ENCODE measurements around the gene TRIM59. TPM values are rescaled to one million over a fixed set of nuclear protein-coding genes. Genes with fewer than 3 reads are reported as not detected.

Gene TRIM59
- total and polyA plus RNA-seq, 10 donors, result 3.3 to 21.4 (median 11.9) TPM

DNA sequence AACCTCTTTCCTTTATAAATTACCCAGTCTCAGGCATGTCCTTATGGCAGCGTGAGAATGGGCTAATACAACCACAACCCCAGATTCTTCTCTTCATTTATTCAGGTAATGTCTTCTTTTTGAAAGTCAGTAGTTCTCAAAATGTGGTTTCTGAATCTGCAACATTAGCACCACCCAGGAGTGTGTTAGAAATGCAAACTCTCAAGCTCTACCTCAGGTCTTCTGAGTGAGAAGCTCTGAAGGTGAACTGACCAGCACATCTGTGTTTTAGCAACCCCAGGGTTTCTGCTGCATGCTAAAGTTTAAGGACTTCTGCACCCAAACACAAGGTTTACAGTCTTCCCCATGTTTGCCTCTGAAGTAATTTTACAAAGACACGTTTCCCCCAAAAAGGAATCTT is 22.3 kb upstream of the TRIM59 start:
- H3K9me3 ChIP-seq, result peaks cover 0 to 27% (median 25%) of the 10 kb centered on the region in 8 donors
- DNase-seq, result no peak
- no peak overlapping the region for H3K27ac ChIP-seq
- H3K36me3 ChIP-seq, result no peaks in the 10 kb centered on the region
- intact Hi-C loops (cut with DNase I; ENCODE audit: low total_unique reads), result no loop called here
- H3K4me1 ChIP-seq, result no peaks in the 10 kb centered on the region
- no peaks in the 10 kb centered on the region for H3K27me3 ChIP-seq (replicated peaks in 1 of 7)
- no peak for TF ChIP-seq POLR2AphosphoS5 (IDR thresholded peaks at IDR 0.05)
- TF ChIP-seq, protein P1, sequence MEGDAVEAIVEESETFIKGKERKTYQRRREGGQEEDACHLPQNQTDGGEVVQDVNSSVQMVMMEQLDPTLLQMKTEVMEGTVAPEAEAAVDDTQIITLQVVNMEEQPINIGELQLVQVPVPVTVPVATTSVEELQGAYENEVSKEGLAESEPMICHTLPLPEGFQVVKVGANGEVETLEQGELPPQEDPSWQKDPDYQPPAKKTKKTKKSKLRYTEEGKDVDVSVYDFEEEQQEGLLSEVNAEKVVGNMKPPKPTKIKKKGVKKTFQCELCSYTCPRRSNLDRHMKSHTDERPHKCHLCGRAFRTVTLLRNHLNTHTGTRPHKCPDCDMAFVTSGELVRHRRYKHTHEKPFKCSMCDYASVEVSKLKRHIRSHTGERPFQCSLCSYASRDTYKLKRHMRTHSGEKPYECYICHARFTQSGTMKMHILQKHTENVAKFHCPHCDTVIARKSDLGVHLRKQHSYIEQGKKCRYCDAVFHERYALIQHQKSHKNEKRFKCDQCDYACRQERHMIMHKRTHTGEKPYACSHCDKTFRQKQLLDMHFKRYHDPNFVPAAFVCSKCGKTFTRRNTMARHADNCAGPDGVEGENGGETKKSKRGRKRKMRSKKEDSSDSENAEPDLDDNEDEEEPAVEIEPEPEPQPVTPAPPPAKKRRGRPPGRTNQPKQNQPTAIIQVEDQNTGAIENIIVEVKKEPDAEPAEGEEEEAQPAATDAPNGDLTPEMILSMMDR (IDR thresholded peaks at IDR 0.05 in 8 of 11, conservative IDR thresholded peaks at IDR 0.05 in 3 of 11), result no peak
- TF ChIP-seq POLR2A (IDR thresholded peaks at IDR 0.05), result no peak
- no peak overlapping the region for H3K4me3 ChIP-seq
- 76 to 89% (median 81%) methylated on average over 2 of the region's 2 CpGs for WGBS, 5 donors

DNA sequence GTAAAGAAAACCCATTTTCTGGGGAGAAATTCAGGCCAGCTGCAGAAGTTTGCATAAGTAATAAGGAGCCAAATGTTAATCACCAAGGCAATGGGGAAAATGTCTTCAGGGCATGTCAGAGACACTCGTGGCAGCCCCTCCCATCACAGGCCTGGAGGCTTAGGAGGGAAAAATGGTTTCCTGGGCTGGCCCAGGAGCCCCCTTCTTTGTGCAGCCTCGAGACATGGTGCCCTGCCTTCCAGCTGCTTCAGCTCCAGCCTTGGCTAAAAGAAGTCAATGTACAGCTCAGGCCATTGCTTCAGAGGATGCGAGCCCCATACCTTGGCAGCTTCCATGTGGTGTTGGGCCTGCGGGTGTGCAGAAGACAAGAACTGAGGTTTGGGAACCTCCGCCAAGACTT is 20.6 kb upstream of the TRIM59 start:
- DNase-seq, result no peak
- no peaks in the 10 kb centered on the region for H3K36me3 ChIP-seq
- TF ChIP-seq, protein P1 (IDR thresholded peaks at IDR 0.05 in 8 of 11, conservative IDR thresholded peaks at IDR 0.05 in 3 of 11), result no peak
- no peak for TF ChIP-seq POLR2AphosphoS5 (IDR thresholded peaks at IDR 0.05)
- no peak for TF ChIP-seq POLR2A (IDR thresholded peaks at IDR 0.05)
- no peaks in the 10 kb centered on the region for H3K27me3 ChIP-seq (replicated peaks in 1 of 7)
- no peak overlapping the region for H3K4me3 ChIP-seq
- peaks cover 0 to 27% (median 25%) of the 10 kb centered on the region in 8 donors for H3K9me3 ChIP-seq
- 81 to 95% (median 87%) methylated on average over 5 of the region's 5 CpGs for WGBS, 5 donors
- H3K27ac ChIP-seq, result no peak overlapping the region
- intact Hi-C loops (cut with DNase I; ENCODE audit: low total_unique reads), result no loop called here
- no peaks in the 10 kb centered on the region for H3K4me1 ChIP-seq

DNA sequence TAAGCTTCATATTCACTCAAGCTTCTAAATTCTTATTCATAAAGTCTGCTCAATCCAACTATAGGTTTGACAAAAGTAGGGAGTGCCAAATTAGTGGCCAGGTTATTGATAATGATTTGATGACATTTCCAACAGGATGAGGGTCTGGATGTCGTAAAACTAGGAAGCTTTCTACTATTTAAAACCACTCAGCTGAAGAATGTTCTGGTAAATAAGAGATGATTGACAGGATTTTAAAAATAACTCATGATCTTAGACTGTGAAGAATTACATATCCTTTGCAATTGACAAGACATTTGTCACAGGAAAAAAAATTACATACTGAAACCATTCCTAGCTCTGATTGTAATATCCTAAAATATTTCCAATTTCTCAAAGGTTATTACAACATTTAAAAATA is 15.4 kb upstream of the TRIM59 start:
- Histone ChIP-seq H3K36me3 (no peaks in the 10 kb centered on the region), H3K27me3 (replicated peaks in 1 of 7) (no peaks in the 10 kb centered on the region), H3K27ac (no peak overlapping the region), H3K9me3 (peaks cover 0 to 8% (median 6%) of the 10 kb centered on the region in 8 donors), H3K4me1 (no peaks in the 10 kb centered on the region), H3K4me3 (no peak overlapping the region)
- TF ChIP-seq, protein P1 (IDR thresholded peaks at IDR 0.05 in 8 of 11, conservative IDR thresholded peaks at IDR 0.05 in 3 of 11), result no peak
- TF ChIP-seq POLR2AphosphoS5 (IDR thresholded peaks at IDR 0.05) (no peak), POLR2A (IDR thresholded peaks at IDR 0.05) (no peak)
- 46 to 82% (median 79%) methylated on average over 1 of the region's 1 CpG for WGBS, 5 donors
- no peak for DNase-seq
- intact Hi-C loops (cut with DNase I; ENCODE audit: low total_unique reads), result no loop called here

DNA sequence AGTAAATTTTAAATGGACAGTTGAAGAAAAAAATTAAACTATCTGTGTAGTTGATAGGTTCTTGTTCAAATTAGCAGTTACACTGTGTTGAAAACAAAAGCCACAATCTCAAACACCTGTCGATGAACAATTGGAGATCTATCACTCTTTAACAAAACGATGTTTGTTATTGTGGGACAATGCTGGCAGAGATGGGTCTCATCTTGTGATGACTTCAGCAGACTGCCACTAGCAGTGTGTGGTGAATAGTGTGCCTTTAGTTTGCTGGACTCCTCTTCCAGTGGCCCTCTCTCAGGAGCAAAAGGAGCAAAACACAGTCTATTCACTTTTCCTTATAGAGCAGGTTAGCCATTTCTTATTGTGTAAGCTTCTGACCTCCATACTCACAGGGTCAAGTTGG is 14.7 kb upstream of the TRIM59 start:
- TF ChIP-seq, protein P1 (IDR thresholded peaks at IDR 0.05 in 8 of 11, conservative IDR thresholded peaks at IDR 0.05 in 3 of 11), result no peak
- no peak for TF ChIP-seq POLR2AphosphoS5 (IDR thresholded peaks at IDR 0.05)
- TF ChIP-seq POLR2A (IDR thresholded peaks at IDR 0.05), result no peak
- Histone ChIP-seq H3K9me3 (peaks cover 0 to 2% (median 0%) of the 10 kb centered on the region in 8 donors), H3K4me1 (no peaks in the 10 kb centered on the region), H3K27me3 (replicated peaks in 1 of 7) (no peaks in the 10 kb centered on the region), H3K36me3 (no peaks in the 10 kb centered on the region), H3K4me3 (no peak overlapping the region), H3K27ac (no peak overlapping the region)
- DNase-seq, result no peak
- WGBS, 5 donors, result 88 to 98% (median 96%) methylated on average over 2 of the region's 2 CpGs
- intact Hi-C loops (cut with DNase I; ENCODE audit: low total_unique reads), result no loop called here
